Activated CD8-positive, alpha-beta memory T cell treated with anti-CD3 and anti-CD28 coated beads for 24 hours (primary cell): Measurements from ENCODE around the gene PTPN12.
"Not testable (repeated sequence)": the region's sequence is repeated elsewhere in the genome, so short reads cannot be mapped to it uniquely, and the experiment has no call there.

ENCODE experiments used
- DNase-seq: peaks from one replicate; pipeline ENCODE4 v3.0.0-alpha.2; 2020

PTPN12 gene

GRCh38 chr7:77537136-77537777, at the start of gene PTPN12:
Gene PTPN12, plus strand, starts transcription at chr7:77537295. Its CDS starts 252 bp downstream, at chr7:77537547.
- no peak for DNase-seq

GRCh38 chr7:77488986-77489385, 48.1 kb upstream of the PTPN12 start:
- no peak for DNase-seq

- no peak for DNase-seq
Observed at GRCh38 chr7:77497079-77497478, 40.0 kb upstream of the PTPN12 start.

GRCh38 chr7:77498659-77499379, 38.3 kb upstream of the PTPN12 start:
- DNase-seq: no peak

- DNase-seq: no peak
Observed at GRCh38 chr7:77501192-77501515, 35.9 kb upstream of the PTPN12 start.

- no peak for DNase-seq
Observed at GRCh38 chr7:77504951-77505350, 32.1 kb upstream of the PTPN12 start.

GRCh38 chr7:77506899-77507298, 30.2 kb upstream of the PTPN12 start:
- DNase-seq: no peak

- DNase-seq: not testable (repeated sequence)
Observed at GRCh38 chr7:77513002-77513670, 24.0 kb upstream of the PTPN12 start.

GRCh38 chr7:77516085-77516484, 21.0 kb upstream of the PTPN12 start:
- no peak for DNase-seq

- DNase-seq: no peak
Observed at GRCh38 chr7:77520261-77520660, 16.8 kb upstream of the PTPN12 start.

- not testable (repeated sequence) for DNase-seq
Observed at GRCh38 chr7:77521537-77521936, 15.6 kb upstream of the PTPN12 start.

GRCh38 chr7:77524731-77525130, 12.4 kb upstream of the PTPN12 start:
- no peak for DNase-seq

GRCh38 chr7:77525231-77525630, 11.9 kb upstream of the PTPN12 start:
- DNase-seq: no peak

GRCh38 chr7:77528368-77528767, 8.7 kb upstream of the PTPN12 start:
- DNase-seq: no peak

- no peak for DNase-seq
Observed at GRCh38 chr7:77529279-77529678, 7.8 kb upstream of the PTPN12 start.

GRCh38 chr7:77531038-77531437, 6.1 kb upstream of the PTPN12 start:
- no peak for DNase-seq

- no peak for DNase-seq
Observed at GRCh38 chr7:77532247-77532646, 4.8 kb upstream of the PTPN12 start.

GRCh38 chr7:77532732-77533131, 4.4 kb upstream of the PTPN12 start:
- not testable (repeated sequence) for DNase-seq

GRCh38 chr7:77534046-77534445, 3.0 kb upstream of the PTPN12 start:
- DNase-seq: not testable (repeated sequence)

- no peak for DNase-seq
Observed at GRCh38 chr7:77536017-77536412, 1.1 kb upstream of the PTPN12 start.

- DNase-seq: peak; percentile 98
Observed at GRCh38 chr7:77536413-77537135, 521 bp upstream of the PTPN12 start.

GRCh38 chr7:77537778-77538280, 734 bp downstream of the PTPN12 start:
- peak; percentile 71 for DNase-seq
